Ishikawa (cell line): ENCODE results near the gene NEUROD2.

Experiments
- CEBPB ChIP-seq: IDR thresholded peaks from 2 replicates; pipeline ENCODE4 v1.6.1; 2012
- CREB1 ChIP-seq: IDR thresholded peaks from 2 replicates; pipeline ENCODE4 v1.6.1; 2012; ENCODE audit warnings: low read depth
- EGR1 ChIP-seq: IDR thresholded peaks from 2 replicates; pipeline ENCODE4 v1.6.1; 2012
- EP300 ChIP-seq: IDR thresholded peaks from 2 replicates; pipeline ENCODE4 v1.6.1; 2012; ENCODE audit warnings: borderline replicate concordance
- FOXM1 ChIP-seq: IDR thresholded peaks from 2 replicates; pipeline ENCODE4 v1.6.1; 2012; ENCODE audit warnings: low read depth, borderline replicate concordance
- MAX ChIP-seq: IDR thresholded peaks from 2 replicates; pipeline ENCODE4 v1.6.1; 2012
- NFIC ChIP-seq: IDR thresholded peaks from 2 replicates; pipeline ENCODE4 v1.6.1; 2012
- RAD21 ChIP-seq: IDR thresholded peaks from 2 replicates; pipeline ENCODE4 v1.6.1; 2012; ENCODE audit warnings: low read depth
- REST ChIP-seq: IDR thresholded peaks from 2 replicates; pipeline ENCODE4 v1.6.1; 2012; ENCODE audit warnings: low read depth, mild to moderate bottlenecking
- TAF1 ChIP-seq: IDR thresholded peaks from 2 replicates; pipeline ENCODE4 v1.6.1; 2012; ENCODE audit warnings: low read depth, mild to moderate bottlenecking
- TCF12 ChIP-seq: IDR thresholded peaks from 2 replicates; pipeline ENCODE4 v1.6.1; 2012; ENCODE audit warnings: low read depth
- TEAD4 ChIP-seq: IDR thresholded peaks from 2 replicates; pipeline ENCODE4 v1.6.1; 2012
- USF1 ChIP-seq: IDR thresholded peaks from 2 replicates; pipeline ENCODE4 v1.6.1; 2012
- YY1 ChIP-seq: IDR thresholded peaks from 2 replicates; pipeline ENCODE4 v1.6.1; 2012; ENCODE audit warnings: low read depth
- ZBTB7A ChIP-seq: IDR thresholded peaks from 2 replicates; pipeline ENCODE4 v1.6.1; 2012; ENCODE audit warnings: low read depth

Gene NEUROD2

GRCh38 chr17:39573447-39574298 lies 34.0 kb downstream of the NEUROD2 start:
- TF ChIP-seq EGR1 (peak; percentile 39), NFIC (peak; percentile 57), RAD21 (no peak), TEAD4 (no peak), ZBTB7A (peak; percentile 97), YY1 (peak; percentile 54; the same call in 1 of the 2 replicates), USF1 (peak; percentile 90), MAX (peak; percentile 18), EP300 (peak; percentile 19; the same call in 1 of the 2 replicates), TAF1 (0 out of 2 replicates have a peak, but pooled peaks have one; percentile 42)

GRCh38 chr17:39572121-39572520 lies 35.6 kb downstream of the NEUROD2 start:
- TF ChIP-seq USF1 (no peak), ZBTB7A (no peak), FOXM1 (no peak), REST (no peak), TEAD4 (no peak), EGR1 (no peak), TAF1 (no peak), RAD21 (no peak), CREB1 (no peak), MAX (no peak)

GRCh38 chr17:39569126-39569525 lies 38.6 kb downstream of the NEUROD2 start:
- no peak for TF ChIP-seq FOXM1
- TF ChIP-seq YY1: no peak
- no peak for TF ChIP-seq TAF1
- TF ChIP-seq RAD21: no peak
- no peak for TF ChIP-seq CREB1
- no peak for TF ChIP-seq REST
- no peak for TF ChIP-seq TCF12
- no peak for TF ChIP-seq EP300
- TF ChIP-seq NFIC: no peak
- no peak for TF ChIP-seq CEBPB
- TF ChIP-seq EGR1: no peak
- TF ChIP-seq ZBTB7A: no peak
- no peak for TF ChIP-seq TEAD4
- TF ChIP-seq MAX: no peak
- TF ChIP-seq USF1: no peak

GRCh38 chr17:39568702-39569101 lies 39.0 kb downstream of the NEUROD2 start:
- TF ChIP-seq USF1 (no peak), TEAD4 (no peak), MAX (no peak)
